HFFc6 (cell line): Measurements from ENCODE around the gene SDR42E1. TPM values are rescaled to one million over a fixed set of nuclear protein-coding genes. Genes with fewer than 3 reads are reported as not detected.

Experiments
- DNase-seq: peaks from one replicate; pipeline ENCODE4 v3.0.0-alpha.2; 2018
- H3K27ac Mint-ChIP-seq: 2 replicates; pipeline ENCODE4 v1.8.0; 2020; ENCODE audit warnings: mild to moderate bottlenecking, mixed read lengths
- H3K27me3 Mint-ChIP-seq: 2 replicates; pipeline ENCODE4 v1.8.0; 2021; ENCODE audit warnings: mild to moderate bottlenecking, moderate library complexity, mixed read lengths; ENCODE audit not compliant: insufficient read depth
- H3K36me3 Mint-ChIP-seq: 2 replicates; pipeline ENCODE4 v1.8.0; 2021; ENCODE audit warnings: low read depth, mixed read lengths
- H3K4me1 Mint-ChIP-seq: 2 replicates; pipeline ENCODE4 v1.8.0; 2020; ENCODE audit warnings: low read depth, mixed read lengths
- H3K4me3 Mint-ChIP-seq: 2 replicates; pipeline ENCODE4 v1.8.0; 2020; ENCODE audit warnings: mild to moderate bottlenecking, moderate library complexity, mixed read lengths
- H3K9me3 Mint-ChIP-seq: 2 replicates; pipeline ENCODE4 v1.8.0; 2020; ENCODE audit warnings: mild to moderate bottlenecking, mixed read lengths
- CTCF ChIP-seq: fragments of 200-600 bp; sonication (generic); IDR thresholded peaks from 2 replicates; pipeline ENCODE4 v1.5.0; 2021; ENCODE audit warnings: antibody characterized with exemption, mild to moderate bottlenecking
- total RNA-seq, 6 experiments: library from RNA; stranded (reverse); fragmentation: NEBNext Ultra II Directional; extraction: Animal tissue kit (Norgen Biotek cat#: 25700); gene quantifications; 2 replicates in 1 of 6; 3 replicates in 5 of 6; pipeline ENCODE4 v1.2.3, GENCODE V29; 2021

The SDR42E1 gene
- total RNA-seq, 6 experiments from 2014 or later = not detected

DNA sequence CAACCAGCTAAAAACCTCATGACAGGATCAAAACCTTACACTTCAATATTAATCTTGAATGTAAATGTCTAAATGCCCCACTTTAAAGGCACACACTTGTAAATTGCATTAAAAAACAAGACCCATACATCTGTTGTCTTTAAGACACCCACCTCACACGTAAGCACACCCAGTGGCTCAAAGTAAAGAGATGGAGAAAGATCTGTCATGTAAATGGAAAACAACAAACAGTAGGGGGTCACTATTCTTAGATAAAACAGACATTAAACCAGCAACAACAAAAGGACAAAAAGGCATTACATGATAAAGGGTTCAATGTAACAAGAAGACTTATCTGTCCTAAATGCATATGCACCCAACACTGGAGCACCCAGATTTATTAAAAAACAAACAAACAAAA is 35.6 kb downstream of the SDR42E1 start:
- no peak for TF ChIP-seq CTCF
- Mint-ChIP-seq H3K36me3 (peaks cover 8% of the 10 kb centered on the region), H3K4me1 (no peaks in the 10 kb centered on the region), H3K27ac (no peak overlapping the region), H3K9me3 (peaks cover 26% of the 10 kb centered on the region), H3K4me3 (no peak overlapping the region), H3K27me3 (no peaks in the 10 kb centered on the region; the same call in 1 of the 2 replicates)
- DNase-seq = no peak

DNA sequence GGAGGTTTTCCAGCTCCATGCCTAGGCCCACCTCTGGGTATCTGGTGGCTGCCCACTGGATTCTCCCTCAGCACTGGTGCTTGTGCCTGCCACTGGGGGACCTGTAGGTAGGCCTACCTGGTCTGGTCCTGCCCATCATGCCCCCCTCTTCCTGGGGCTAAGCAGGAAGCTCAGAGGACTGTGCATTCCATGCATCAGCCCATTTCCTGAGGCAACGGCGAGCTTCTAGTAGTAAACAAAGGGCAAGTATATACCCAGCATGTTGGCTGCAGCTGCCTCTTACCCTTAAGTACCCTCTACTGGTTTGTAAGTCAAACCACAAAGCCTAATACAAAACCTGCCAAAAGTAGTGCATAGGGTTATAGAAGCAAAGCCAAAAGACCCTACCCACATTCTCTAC is 37.5 kb downstream of the SDR42E1 start:
- Mint-ChIP-seq H3K4me1 (no peaks in the 10 kb centered on the region), H3K27ac (no peak overlapping the region), H3K9me3 (peaks cover 26% of the 10 kb centered on the region), H3K4me3 (no peak overlapping the region), H3K27me3 (no peaks in the 10 kb centered on the region; the same call in 1 of the 2 replicates), H3K36me3 (peaks cover 8% of the 10 kb centered on the region)
- DNase-seq = no peak
- no peak for TF ChIP-seq CTCF

- Mint-ChIP-seq H3K27me3 (no peaks in the 10 kb centered on the region), H3K4me1 (no peaks in the 10 kb centered on the region), H3K36me3 (peaks cover 4% of the 10 kb centered on the region), H3K9me3 (peaks cover 22% of the 10 kb centered on the region), H3K27ac (no peak overlapping the region), H3K4me3 (no peak overlapping the region)
- no peak for DNase-seq
- TF ChIP-seq CTCF = no peak
Measured at GRCh38 chr16:81971853-81972252, 39.4 kb downstream of the SDR42E1 start.

DNA sequence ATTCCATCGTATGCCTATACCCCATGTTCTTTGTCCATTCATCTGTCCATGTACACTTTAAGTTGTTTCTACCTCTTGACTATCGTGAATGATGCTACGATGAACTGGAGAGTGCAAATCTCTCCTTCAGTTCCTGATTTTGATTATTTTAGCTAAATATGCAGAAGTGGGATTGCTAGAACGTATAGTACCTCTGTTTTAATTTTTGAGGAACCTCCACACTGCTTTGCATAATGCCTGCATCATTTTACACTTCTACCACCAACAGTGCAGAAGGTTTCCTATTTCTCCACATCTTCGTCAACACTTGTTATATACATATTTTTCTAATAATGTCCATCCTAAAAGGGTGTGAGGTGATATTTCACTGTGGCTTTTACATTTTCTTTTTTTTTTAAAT is 43.9 kb downstream of the SDR42E1 start:
- TF ChIP-seq CTCF = no peak
- peaks cover 1% of the 10 kb centered on the region; the same call in 1 of the 2 replicates for H3K27me3 Mint-ChIP-seq
- peaks cover 17% of the 10 kb centered on the region for H3K9me3 Mint-ChIP-seq
- no peak overlapping the region for H3K4me3 Mint-ChIP-seq
- no peak overlapping the region for H3K27ac Mint-ChIP-seq
- no peaks in the 10 kb centered on the region for H3K4me1 Mint-ChIP-seq
- no peaks in the 10 kb centered on the region for H3K36me3 Mint-ChIP-seq
- DNase-seq = no peak

DNA sequence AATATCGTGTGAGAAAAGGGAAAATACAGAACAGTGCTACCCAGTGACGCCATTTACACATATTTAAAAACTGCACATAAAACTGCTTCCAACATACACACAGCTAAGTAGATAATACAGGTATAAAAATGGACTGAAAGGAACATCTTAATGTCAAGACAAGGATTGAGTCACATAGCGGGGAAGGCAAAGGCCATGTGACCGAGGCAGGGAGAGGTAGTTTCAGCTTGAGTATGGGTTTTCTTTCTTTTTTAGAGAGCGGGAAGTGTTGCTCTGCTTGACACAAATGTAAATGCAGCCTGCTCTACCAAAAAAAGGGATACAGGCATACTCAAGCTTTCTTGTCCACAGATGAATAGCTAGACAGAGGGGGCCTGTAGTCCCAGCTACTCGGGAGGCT is 46.5 kb downstream of the SDR42E1 start:
- H3K4me1 Mint-ChIP-seq = no peaks in the 10 kb centered on the region
- no peaks in the 10 kb centered on the region for H3K36me3 Mint-ChIP-seq
- TF ChIP-seq CTCF = no peak
- peaks cover 3% of the 10 kb centered on the region; the same call in 1 of the 2 replicates for H3K9me3 Mint-ChIP-seq
- peaks cover 1% of the 10 kb centered on the region; the same call in 1 of the 2 replicates for H3K27me3 Mint-ChIP-seq
- no peak overlapping the region for H3K27ac Mint-ChIP-seq
- H3K4me3 Mint-ChIP-seq = no peak overlapping the region
- no peak for DNase-seq
